Nephron progenitor cell (in vitro differentiated cells): Measurements from ENCODE around the gene MSS51.
A peak's percentile ranks its signal among the peaks of the same experiment; 100 is the strongest.

Experiments
- DNase-seq: peaks from one replicate; pipeline ENCODE4 v3.0.0; 2021
- H3K27ac Mint-ChIP-seq: 2 replicates; pipeline ENCODE4 v1.8.0; 2021; ENCODE audit warnings: mild to moderate bottlenecking, moderate library complexity, mixed read lengths
- H3K27me3 Mint-ChIP-seq: 2 replicates; pipeline ENCODE4 v1.8.0; 2021; ENCODE audit warnings: mild to moderate bottlenecking, low read depth, mixed read lengths; ENCODE audit not compliant: poor library complexity
- H3K36me3 Mint-ChIP-seq: 2 replicates; pipeline ENCODE4 v1.8.0; 2021; ENCODE audit warnings: low read depth, mixed read lengths
- H3K4me1 Mint-ChIP-seq: 2 replicates; pipeline ENCODE4 v1.8.0; 2021; ENCODE audit warnings: mixed read lengths
- H3K4me3 Mint-ChIP-seq: 2 replicates; pipeline ENCODE4 v1.8.0; 2021; ENCODE audit warnings: mild to moderate bottlenecking, moderate library complexity, mixed read lengths
- H3K9me3 Mint-ChIP-seq: 2 replicates; pipeline ENCODE4 v1.8.0; 2021; ENCODE audit warnings: mild to moderate bottlenecking, moderate library complexity, mixed read lengths
- TF ChIP-seq, protein P1 (sequence below): fragments of 200-600 bp; sonication (generic); IDR thresholded peaks from 2 replicates; pipeline ENCODE4 v1.5.0; 2021; ENCODE audit warnings: antibody characterized with exemption

MSS51 gene

DNA sequence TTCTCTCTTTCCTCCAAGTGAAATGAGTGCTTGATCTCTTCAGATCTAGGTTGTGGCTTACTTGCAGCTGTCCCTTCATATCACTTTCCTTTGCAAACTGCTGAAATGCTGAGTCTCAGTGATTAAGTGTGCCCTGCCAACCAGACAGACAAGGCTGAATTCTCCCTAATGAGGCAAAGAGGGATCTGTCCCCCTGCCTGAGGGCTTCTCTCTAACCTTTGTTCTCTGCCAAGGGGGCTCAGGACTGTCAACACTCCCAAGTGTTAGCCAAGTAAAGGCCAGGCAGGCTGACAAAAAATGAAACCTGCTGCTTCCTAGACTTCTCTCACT is at the start of gene MSS51:
TSS of gene MSS51 (minus strand) at position 24 of the 330 bp plus-strand sequence. CDS start 5,277 bp downstream, outside the sequence.
- no peak for DNase-seq
- peaks cover 24% of the 10 kb centered on the region for H3K36me3 Mint-ChIP-seq
- peak within 1 kb of the TSS; percentile 98 for H3K27ac Mint-ChIP-seq
- H3K9me3 Mint-ChIP-seq, result no peaks in the 10 kb centered on the region
- H3K4me3 Mint-ChIP-seq, result peak within 1 kb of the TSS; percentile 17
- TF ChIP-seq, protein P1, sequence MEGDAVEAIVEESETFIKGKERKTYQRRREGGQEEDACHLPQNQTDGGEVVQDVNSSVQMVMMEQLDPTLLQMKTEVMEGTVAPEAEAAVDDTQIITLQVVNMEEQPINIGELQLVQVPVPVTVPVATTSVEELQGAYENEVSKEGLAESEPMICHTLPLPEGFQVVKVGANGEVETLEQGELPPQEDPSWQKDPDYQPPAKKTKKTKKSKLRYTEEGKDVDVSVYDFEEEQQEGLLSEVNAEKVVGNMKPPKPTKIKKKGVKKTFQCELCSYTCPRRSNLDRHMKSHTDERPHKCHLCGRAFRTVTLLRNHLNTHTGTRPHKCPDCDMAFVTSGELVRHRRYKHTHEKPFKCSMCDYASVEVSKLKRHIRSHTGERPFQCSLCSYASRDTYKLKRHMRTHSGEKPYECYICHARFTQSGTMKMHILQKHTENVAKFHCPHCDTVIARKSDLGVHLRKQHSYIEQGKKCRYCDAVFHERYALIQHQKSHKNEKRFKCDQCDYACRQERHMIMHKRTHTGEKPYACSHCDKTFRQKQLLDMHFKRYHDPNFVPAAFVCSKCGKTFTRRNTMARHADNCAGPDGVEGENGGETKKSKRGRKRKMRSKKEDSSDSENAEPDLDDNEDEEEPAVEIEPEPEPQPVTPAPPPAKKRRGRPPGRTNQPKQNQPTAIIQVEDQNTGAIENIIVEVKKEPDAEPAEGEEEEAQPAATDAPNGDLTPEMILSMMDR, result no peak
- peaks cover 25% of the 10 kb centered on the region for H3K4me1 Mint-ChIP-seq
- H3K27me3 Mint-ChIP-seq, result no peaks in the 10 kb centered on the region

DNA sequence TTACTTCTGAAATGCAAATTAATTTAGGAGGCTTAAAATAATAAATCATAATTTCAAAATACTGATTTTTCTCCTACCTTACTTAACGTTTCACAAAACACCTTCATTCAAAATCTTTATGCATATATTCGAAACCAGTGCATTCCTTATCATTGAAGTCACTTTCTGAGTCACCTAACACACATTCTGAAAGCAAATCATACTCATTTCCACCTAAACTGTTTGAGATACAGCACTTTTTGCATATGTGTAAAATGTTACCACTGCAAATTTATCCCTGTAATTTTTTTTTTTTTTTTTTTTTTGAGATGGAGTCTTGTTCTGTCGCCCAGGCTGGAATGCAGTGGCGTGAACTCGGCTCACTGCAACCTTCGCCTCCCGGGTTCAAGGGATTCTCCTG is 46.8 kb upstream of the MSS51 start:
- Mint-ChIP-seq H3K4me1 (no peaks in the 10 kb centered on the region), H3K27ac (no peak overlapping the region), H3K9me3 (peaks cover 4% of the 10 kb centered on the region), H3K36me3 (peaks cover 54% of the 10 kb centered on the region), H3K27me3 (no peaks in the 10 kb centered on the region), H3K4me3 (no peak overlapping the region)
- no peak for DNase-seq
- TF ChIP-seq, protein P1, result no peak

DNA sequence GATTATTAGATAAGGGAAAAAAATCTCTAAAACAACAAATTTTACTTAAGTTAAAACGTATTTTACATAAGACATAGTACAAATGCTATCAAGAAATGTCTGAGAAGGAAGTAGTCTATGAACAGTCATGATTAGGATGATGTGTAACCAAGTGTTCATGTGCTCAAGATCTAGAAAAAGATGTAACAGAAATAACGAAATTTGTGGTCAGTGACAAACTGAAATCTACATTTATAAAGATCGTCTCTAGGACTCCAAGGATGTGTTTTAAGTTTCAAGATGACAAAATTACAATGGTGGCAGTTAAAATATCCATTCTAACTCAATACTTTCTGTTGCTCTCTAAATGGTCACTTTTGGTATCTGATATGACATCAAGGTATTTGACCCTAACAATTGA is 45.3 kb upstream of the MSS51 start:
- Mint-ChIP-seq H3K4me1 (no peaks in the 10 kb centered on the region), H3K36me3 (peaks cover 50% of the 10 kb centered on the region), H3K9me3 (peaks cover 4% of the 10 kb centered on the region), H3K27me3 (no peaks in the 10 kb centered on the region), H3K4me3 (no peak overlapping the region), H3K27ac (no peak overlapping the region)
- TF ChIP-seq, protein P1, result no peak
- DNase-seq, result no peak

DNA sequence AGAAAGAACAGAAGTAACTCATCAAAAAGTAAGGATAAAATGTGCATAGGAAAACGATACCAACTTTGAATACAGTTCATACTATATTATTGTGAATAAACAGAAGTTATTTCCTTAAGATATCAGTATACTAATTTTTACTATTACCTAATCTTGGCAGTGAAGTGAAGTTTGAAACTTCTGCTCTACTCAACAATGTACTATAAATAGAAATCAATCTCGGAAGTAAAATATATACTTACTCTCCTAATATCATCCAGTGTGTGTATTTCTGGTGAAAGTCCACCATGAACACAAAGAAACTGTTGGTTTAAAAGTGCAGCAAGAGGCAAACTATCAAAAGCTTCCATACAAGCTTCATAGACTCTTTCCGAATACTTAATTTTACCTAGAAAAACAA is 37.9 kb upstream of the MSS51 start:
- TF ChIP-seq, protein P1, result no peak
- H3K4me1 Mint-ChIP-seq, result no peaks in the 10 kb centered on the region
- H3K4me3 Mint-ChIP-seq, result no peak overlapping the region
- no peaks in the 10 kb centered on the region for H3K27me3 Mint-ChIP-seq
- no peak overlapping the region for H3K27ac Mint-ChIP-seq
- H3K36me3 Mint-ChIP-seq, result peaks cover 46% of the 10 kb centered on the region
- H3K9me3 Mint-ChIP-seq, result no peaks in the 10 kb centered on the region
- no peak for DNase-seq

DNA sequence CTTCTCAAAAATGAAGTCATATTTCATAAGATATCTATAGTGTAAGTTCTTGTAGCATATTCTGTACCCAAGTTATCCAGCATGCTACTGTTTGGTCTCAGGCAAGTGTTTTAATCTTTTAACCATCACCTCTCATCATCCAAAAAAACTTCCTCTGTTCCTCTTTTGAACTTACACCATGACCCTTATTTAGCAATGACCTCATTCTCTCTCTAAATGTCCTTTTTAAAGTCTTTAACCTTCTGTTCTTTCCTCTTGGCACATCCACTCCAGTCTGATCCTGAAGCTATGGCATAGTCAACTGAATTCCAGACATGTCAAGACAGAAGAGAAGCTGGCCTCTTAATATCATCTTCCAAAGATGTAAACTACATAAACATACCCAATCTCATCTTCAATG is 36.2 kb upstream of the MSS51 start:
- no peaks in the 10 kb centered on the region for H3K27me3 Mint-ChIP-seq
- peaks cover 42% of the 10 kb centered on the region for H3K36me3 Mint-ChIP-seq
- peak overlapping the region; percentile 8 for H3K27ac Mint-ChIP-seq
- H3K9me3 Mint-ChIP-seq, result no peaks in the 10 kb centered on the region
- TF ChIP-seq, protein P1, result no peak
- DNase-seq, result no peak
- no peaks in the 10 kb centered on the region for H3K4me1 Mint-ChIP-seq
- no peak overlapping the region for H3K4me3 Mint-ChIP-seq

DNA sequence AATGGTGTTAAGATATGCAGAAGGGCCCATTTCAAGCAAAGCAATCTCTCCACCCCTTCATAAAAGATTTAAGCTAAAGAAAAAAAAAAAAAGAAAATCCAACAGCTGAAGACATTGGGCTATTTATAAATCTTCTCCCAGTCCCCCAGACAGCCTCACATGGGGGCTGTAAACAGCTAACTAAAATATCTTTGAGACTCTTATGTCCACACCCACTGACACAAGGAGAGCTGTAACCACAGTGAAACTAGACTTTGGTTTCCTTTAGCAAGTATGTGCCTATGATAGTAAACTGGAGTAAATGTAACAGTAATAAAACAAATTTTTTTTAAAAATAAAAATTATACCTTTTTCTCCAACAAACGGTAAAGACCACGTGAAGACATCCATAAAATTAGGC is 33.8 kb upstream of the MSS51 start:
- Mint-ChIP-seq H3K36me3 (peaks cover 47% of the 10 kb centered on the region), H3K27me3 (no peaks in the 10 kb centered on the region), H3K27ac (no peak overlapping the region), H3K4me1 (no peaks in the 10 kb centered on the region), H3K4me3 (no peak overlapping the region), H3K9me3 (no peaks in the 10 kb centered on the region)
- no peak for DNase-seq
- TF ChIP-seq, protein P1, result no peak
